Prostate gland (tissue), 2 donors: ENCODE results near the gene SRRM2. TPM values are rescaled to one million over a fixed set of nuclear protein-coding genes. Genes with fewer than 3 reads are reported as not detected.

Experiments used
- DNase-seq: peaks from one replicate; pipeline ENCODE4 v3.0.0-alpha.2; 2019; ENCODE audit warnings: low spot score
- H3K27ac ChIP-seq, 2 donors: fragments of 200-600 bp; sonication (generic); 2 replicates each; pipeline ENCODE4 v1.5.1; 2017 to 2019
- H3K27me3 ChIP-seq: fragments of 200-600 bp; sonication (generic); replicated peaks from 2 replicates; pipeline ENCODE4 v1.5.1; 2019; ENCODE audit not compliant: insufficient read depth
- H3K36me3 ChIP-seq, 2 donors: fragments of 200-600 bp; sonication (generic); 1 replicate in 1 of 2; 2 replicates in 1 of 2; pipeline versions ENCODE4 v1.5.1 to v1.8.1; 2017 to 2019
- H3K4me1 ChIP-seq: fragments of 200-600 bp; sonication (generic); replicated peaks from 2 replicates; pipeline ENCODE4 v1.5.1; 2019
- H3K4me3 ChIP-seq, 2 donors: fragments of 200-600 bp; sonication (generic); 2 replicates each; pipeline ENCODE4 v1.5.1; 2017 to 2019
- H3K9me3 ChIP-seq: fragments of 200-600 bp; sonication (generic); 2 replicates; pipeline ENCODE4 v1.5.1; 2017
- CTCF ChIP-seq, 4 experiments: fragments of 200-600 bp in 2 of 4; fragments of 450-650 bp in 2 of 4; sonication (generic) in 2 of 4; IDR thresholded peaks; 1 replicate in 3 of 4; 2 replicates in 1 of 4; pipeline ENCODE4 v1.5.1; 2016 to 2019; ENCODE audit warnings: antibody characterized with exemption in 4 of 4, mild to moderate bottlenecking in 2 of 4, moderate library complexity in 2 of 4
- POLR2A ChIP-seq: fragments of 450-650 bp; IDR thresholded peaks from one replicate; pipeline ENCODE4 v1.6.1; 2016; ENCODE audit warnings: antibody characterized with exemption, mild to moderate bottlenecking
- POLR2AphosphoS5 ChIP-seq: sonication (generic); formaldehyde crosslinking; IDR thresholded peaks from one replicate; pipeline ENCODE4 v1.6.1; 2017; ENCODE audit warnings: antibody characterized with exemption
- WGBS: methylation state at CpG from one replicate; pipeline ENCODE4 v1.1.5; 2018; 5-methylcytosine and 5-hydroxymethylcytosine counted together
- intact Hi-C: fragments of 100-400 bp; cut with DNase I; formaldehyde crosslinking; loops from one replicate; pipeline ENCODE4 v1.14.2; 2022
- total RNA-seq, 2 donors: library from RNA; depleted of rRNA; stranded (reverse); fragments of >200 nt; gene quantifications; one replicate each; pipeline ENCODE4 v1.1.0, GENCODE V29; 2016

Gene SRRM2
- total RNA-seq, 2 donors from 2014 or later, result 287 to 714 TPM

DNA sequence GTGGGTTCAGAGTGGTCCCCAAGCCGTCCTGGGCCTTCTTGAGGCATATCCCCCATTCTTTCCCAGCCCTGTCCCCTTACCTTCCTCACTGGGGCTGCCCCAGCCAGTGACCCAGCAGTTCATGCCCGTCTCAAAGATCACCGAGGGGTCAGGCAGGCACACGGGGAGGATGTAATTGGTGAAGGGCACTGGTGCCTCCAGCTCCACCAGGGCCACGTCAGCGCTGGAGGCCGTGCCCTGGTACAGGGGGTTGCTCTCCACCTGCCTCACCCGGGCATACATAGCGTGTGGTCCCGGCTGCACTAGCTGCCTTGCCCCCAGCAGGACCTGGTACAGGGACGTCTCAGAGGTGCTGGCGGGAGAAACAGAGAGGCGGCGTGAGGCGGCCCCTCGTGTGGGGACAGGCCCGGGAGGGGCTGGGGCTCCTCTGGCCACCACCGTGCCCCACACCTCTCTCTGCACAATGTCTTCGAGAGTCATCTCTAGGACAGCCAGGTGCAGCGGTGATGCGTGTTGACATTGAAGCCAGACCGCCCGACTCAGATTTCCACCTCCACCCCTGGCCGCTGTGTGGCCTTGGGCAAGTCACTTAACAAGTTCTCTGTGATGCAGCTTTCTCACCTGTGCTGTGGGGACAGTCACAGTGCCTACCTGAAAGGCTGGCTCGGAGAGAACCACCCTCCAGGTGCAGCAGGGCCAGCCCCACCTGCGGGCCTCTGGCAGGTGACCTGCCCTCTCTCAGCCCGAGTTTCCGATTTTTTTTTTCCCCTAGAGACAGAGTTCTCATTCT is 38.3 kb upstream of the SRRM2 start:
- Histone ChIP-seq H3K27me3 (no peaks in the 10 kb centered on the region), H3K36me3 (no peaks in the 10 kb centered on the region), H3K4me3 (no peak overlapping the region), H3K4me1 (no peaks in the 10 kb centered on the region), H3K9me3 (no peaks in the 10 kb centered on the region), H3K27ac (no peak overlapping the region)
- WGBS, result 80% methylated on average over 28 of the region's 28 CpGs
- TF ChIP-seq POLR2A (no peak), POLR2AphosphoS5 (no peak), CTCF (IDR thresholded peaks at IDR 0.05) (no peak)
- intact Hi-C loops, result no loop called here
- DNase-seq, result no peak

DNA sequence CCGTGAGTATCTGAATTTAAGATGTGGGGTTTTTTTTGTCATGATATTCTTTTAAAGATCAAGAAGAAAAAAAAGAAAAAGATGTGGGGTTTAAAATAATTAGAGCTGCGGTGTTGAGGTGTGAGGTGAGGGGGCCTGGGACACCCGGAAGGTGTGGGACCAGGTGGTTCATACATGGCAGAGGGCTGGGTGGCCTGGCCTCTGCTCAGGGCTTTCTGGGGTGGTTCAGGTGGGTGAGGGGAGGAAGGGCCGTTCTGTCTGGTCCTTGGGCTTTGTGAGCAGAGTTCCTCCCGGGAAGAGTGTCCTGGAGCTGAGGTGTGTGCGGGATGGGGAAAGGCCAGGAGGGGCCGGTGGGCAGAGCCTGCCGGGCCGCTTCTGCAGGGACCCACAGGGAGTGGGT is 37.4 kb upstream of the SRRM2 start:
- H3K27ac ChIP-seq, result no peak overlapping the region
- no peak for DNase-seq
- no peaks in the 10 kb centered on the region for H3K9me3 ChIP-seq
- intact Hi-C loops, result no loop called here
- H3K36me3 ChIP-seq, result no peaks in the 10 kb centered on the region
- TF ChIP-seq POLR2AphosphoS5, result no peak
- no peak for TF ChIP-seq CTCF (IDR thresholded peaks at IDR 0.05)
- TF ChIP-seq POLR2A, result no peak
- no peaks in the 10 kb centered on the region for H3K27me3 ChIP-seq
- 25% methylated on average over 9 of the region's 9 CpGs for WGBS
- H3K4me1 ChIP-seq, result no peaks in the 10 kb centered on the region
- H3K4me3 ChIP-seq, result no peak overlapping the region

GRCh38 chr16:2715519-2715918 is 36.9 kb upstream of the SRRM2 start:
- Histone ChIP-seq H3K36me3 (no peaks in the 10 kb centered on the region), H3K4me3 (no peak overlapping the region), H3K4me1 (no peaks in the 10 kb centered on the region), H3K27me3 (no peaks in the 10 kb centered on the region), H3K27ac (no peak overlapping the region), H3K9me3 (no peaks in the 10 kb centered on the region)
- DNase-seq, result peak; percentile 26
- 19% methylated on average over 10 of the region's 33 CpGs for WGBS
- TF ChIP-seq CTCF (IDR thresholded peaks at IDR 0.05), result no peak
- intact Hi-C loops, result no loop called here

- Histone ChIP-seq H3K27me3 (no peaks in the 10 kb centered on the region), H3K4me3 (no peak overlapping the region), H3K9me3 (no peaks in the 10 kb centered on the region), H3K36me3 (no peaks in the 10 kb centered on the region), H3K4me1 (no peaks in the 10 kb centered on the region), H3K27ac (no peak overlapping the region)
- WGBS, result 63% methylated on average over 17 of the region's 17 CpGs
- intact Hi-C loops, result no loop called here
- TF ChIP-seq CTCF (IDR thresholded peaks at IDR 0.05) (no peak), POLR2AphosphoS5 (no peak), POLR2A (no peak)
- DNase-seq, result no peak
Observed at GRCh38 chr16:2715966-2716885, 36.2 kb upstream of the SRRM2 start.
